ENCODE measurements around the gene C1orf210. TPM values are rescaled to one million over a fixed set of nuclear protein-coding genes. Genes with fewer than 3 reads are reported as not detected.

The C1orf210 gene
- total RNA-seq, 1 experiment from 2014 or later = 5.9 TPM

- Histone ChIP-seq H2BK20ac (ENCODE audit: low read depth, low read length, poor library complexity, severe bottlenecking) (no peak overlapping the region), H3K79me1 (ENCODE audit: insufficient read depth, low read depth, low read length, poor library complexity, severe bottlenecking) (no peaks in the 10 kb centered on the region), H2BK120ac (ENCODE audit: low read depth, low read length, poor library complexity, severe bottlenecking) (no peak overlapping the region), H3K27me3 (ENCODE audit: insufficient read depth, low read length) (no peaks in the 10 kb centered on the region), H3K9me3 (ENCODE audit: control insufficient read depth, low read depth, low read length) (no peaks in the 10 kb centered on the region), H4K8ac (replicated peaks; ENCODE audit: insufficient read length, low read depth, low read length) (no peak overlapping the region), H3K79me2 (ENCODE audit: insufficient read depth, low read length) (no peaks in the 10 kb centered on the region), H4K20me1 (ENCODE audit: control insufficient read depth, insufficient read depth, insufficient read length) (no peaks in the 10 kb centered on the region), H2AFZ (ENCODE audit: low read length) (no peak overlapping the region), H3K14ac (ENCODE audit: insufficient read depth, low read length) (no peak overlapping the region; the same call in 1 of the 2 replicates), H2BK5ac (ENCODE audit: insufficient read length, low read length) (no peak overlapping the region), H2BK12ac (ENCODE audit: insufficient read length, low read depth, low read length) (no peak overlapping the region), H3K4me1 (ENCODE audit: insufficient read depth, low read length) (no peaks in the 10 kb centered on the region), H3K4me2 (ENCODE audit: insufficient read depth, insufficient read length, low read length) (no peak overlapping the region), H3K23ac (ENCODE audit: insufficient read length, low read depth, low read length) (no peak overlapping the region), H3K27ac (ENCODE audit: insufficient read length, low read depth, low read length) (no peak overlapping the region), H3K9ac (ENCODE audit: extremely low read depth, insufficient read length, low read length) (no peak overlapping the region), H3K23me2 (ENCODE audit: insufficient read length, low read depth, low read length, poor library complexity, severe bottlenecking) (no peaks in the 10 kb centered on the region), H3K4ac (ENCODE audit: low read depth, low read length) (no peak overlapping the region), H2BK15ac (ENCODE audit: low read depth, low read length) (no peak overlapping the region), H2AK5ac (ENCODE audit: insufficient read length, low read length) (no peak overlapping the region), H3K56ac (ENCODE audit: insufficient read length, low read depth, low read length) (no peak overlapping the region), H3T11ph (ENCODE audit: low read length) (no peak overlapping the region), H4K5ac (ENCODE audit: insufficient read length, low read depth, low read length) (no peak overlapping the region), H4K91ac (ENCODE audit: insufficient read length, low read depth, low read length) (no peak overlapping the region), H3K18ac (ENCODE audit: insufficient read length, low read depth, low read length) (no peak overlapping the region)
- no peak for TF ChIP-seq CTCF (conservative IDR thresholded peaks at IDR 0.05)
- Mint-ChIP-seq H3K27ac (peak overlapping the region in 1 of 3 experiments; percentile 14; a peak in 1 of 7 replicates), H3K4me1 (peaks cover 4 to 7% of the 10 kb centered on the region in 2 experiments), H3K27me3 (ENCODE audit: low read depth) (peaks cover 7% of the 10 kb centered on the region), H3K36me3 (ENCODE audit: insufficient read depth in 1 of 3, low read depth in 3 of 3) (no peaks in the 10 kb centered on the region), H3K4me3 (no peak overlapping the region), H3K9me3 (no peaks in the 10 kb centered on the region)
- no CpG with 5 or more reads among the region's 24 CpGs for WGBS (ENCODE audit: extremely low coverage, insufficient read length, low lambda C conversion rate)
- no peak for DNase-seq
Measured at GRCh38 chr1:43312663-43313515, 27.5 kb upstream of the C1orf210 start.

All from H9 (cell line).